Progenitor cell of endocrine pancreas (in vitro differentiated cells): ENCODE measurements around the gene YBX3. TPM values are rescaled to one million over a fixed set of nuclear protein-coding genes. Genes with fewer than 3 reads are reported as not detected.
A peak's percentile ranks its signal among the peaks of the same experiment; 100 is the strongest.

Source experiments
- DNase-seq: peaks from one replicate; pipeline ENCODE4 v3.0.0; 2021; ENCODE audit warnings: low spot score; ENCODE audit not compliant: unreplicated experiment
- H3K27ac Mint-ChIP-seq: 2 replicates; pipeline ENCODE4 v1.8.0; 2021; ENCODE audit warnings: mild to moderate bottlenecking, moderate library complexity, mixed read lengths
- H3K27me3 Mint-ChIP-seq: 2 replicates; pipeline ENCODE4 v1.8.0; 2021; ENCODE audit warnings: mixed read lengths
- H3K36me3 Mint-ChIP-seq: 2 replicates; pipeline ENCODE4 v1.8.0; 2022; ENCODE audit warnings: mixed read lengths; ENCODE audit not compliant: insufficient read depth
- H3K4me1 Mint-ChIP-seq: 2 replicates; pipeline ENCODE4 v1.8.0; 2021; ENCODE audit warnings: low read depth, mixed read lengths
- H3K4me3 Mint-ChIP-seq: 2 replicates; pipeline ENCODE4 v1.8.0; 2021; ENCODE audit warnings: low read depth, mild to moderate bottlenecking, moderate library complexity, mixed read lengths
- H3K9me3 Mint-ChIP-seq: 2 replicates; pipeline ENCODE4 v1.8.0; 2021; ENCODE audit warnings: low read depth, mixed read lengths
- CTCF ChIP-seq: fragments of 200-600 bp; sonication (generic); IDR thresholded peaks from one replicate; pipeline ENCODE4 v1.5.0; 2021; ENCODE audit warnings: antibody characterized with exemption, mild to moderate bottlenecking; ENCODE audit not compliant: unreplicated experiment
- total RNA-seq: library from RNA; stranded (reverse); gene quantifications from 2 replicates; pipeline ENCODE4 v1.2.1, GENCODE V29; 2021

Gene YBX3
- total RNA-seq, 1 donor from 2014 or later = 200 TPM

- peaks cover 22% of the 10 kb centered on the region for H3K27me3 Mint-ChIP-seq
- peak; percentile 45 for TF ChIP-seq CTCF
- DNase-seq = peak; percentile 52
- no peaks in the 10 kb centered on the region for H3K9me3 Mint-ChIP-seq
- peak overlapping the region; percentile 92 for H3K4me3 Mint-ChIP-seq
- H3K4me1 Mint-ChIP-seq = peaks cover 33% of the 10 kb centered on the region
- H3K27ac Mint-ChIP-seq = peak overlapping the region; percentile 96
- peaks cover 3% of the 10 kb centered on the region for H3K36me3 Mint-ChIP-seq
Measured at GRCh38 chr12:10722502-10722904, 620 bp downstream of the YBX3 start.

GRCh38 chr12:10721651-10722501 is 1.2 kb downstream of the YBX3 start:
- peaks cover 3% of the 10 kb centered on the region for H3K36me3 Mint-ChIP-seq
- H3K4me1 Mint-ChIP-seq = peaks cover 39% of the 10 kb centered on the region
- peak overlapping the region; percentile 92 for H3K4me3 Mint-ChIP-seq
- H3K27me3 Mint-ChIP-seq = peaks cover 18% of the 10 kb centered on the region
- peak overlapping the region; percentile 96 for H3K27ac Mint-ChIP-seq
- TF ChIP-seq CTCF = no peak
- H3K9me3 Mint-ChIP-seq = no peaks in the 10 kb centered on the region
- DNase-seq = peak; percentile 62

- Mint-ChIP-seq H3K4me1 (peaks cover 40% of the 10 kb centered on the region), H3K4me3 (peak overlapping the region; percentile 92), H3K27ac (peak overlapping the region; percentile 86), H3K27me3 (peaks cover 15% of the 10 kb centered on the region), H3K36me3 (peaks cover 4% of the 10 kb centered on the region), H3K9me3 (no peaks in the 10 kb centered on the region)
- TF ChIP-seq CTCF = no peak
- no peak for DNase-seq
Measured at GRCh38 chr12:10720974-10721650, 2.0 kb downstream of the YBX3 start.

GRCh38 chr12:10719482-10719881 is 3.6 kb downstream of the YBX3 start:
- Mint-ChIP-seq H3K36me3 (peaks cover 12% of the 10 kb centered on the region), H3K9me3 (no peaks in the 10 kb centered on the region), H3K27ac (no peak overlapping the region), H3K4me3 (no peak overlapping the region), H3K4me1 (peaks cover 40% of the 10 kb centered on the region), H3K27me3 (peaks cover 4% of the 10 kb centered on the region)
- no peak for TF ChIP-seq CTCF
- no peak for DNase-seq

- TF ChIP-seq CTCF = no peak
- peaks cover 29% of the 10 kb centered on the region for H3K4me1 Mint-ChIP-seq
- H3K4me3 Mint-ChIP-seq = no peak overlapping the region
- H3K27ac Mint-ChIP-seq = peak overlapping the region; percentile 14
- peaks cover 17% of the 10 kb centered on the region for H3K36me3 Mint-ChIP-seq
- no peaks in the 10 kb centered on the region for H3K27me3 Mint-ChIP-seq
- DNase-seq = no peak
- H3K9me3 Mint-ChIP-seq = no peaks in the 10 kb centered on the region
Measured at GRCh38 chr12:10718279-10718821, 4.8 kb downstream of the YBX3 start.
